ENCODE measurements around the gene XPO5.

XPO5 gene

DNA sequence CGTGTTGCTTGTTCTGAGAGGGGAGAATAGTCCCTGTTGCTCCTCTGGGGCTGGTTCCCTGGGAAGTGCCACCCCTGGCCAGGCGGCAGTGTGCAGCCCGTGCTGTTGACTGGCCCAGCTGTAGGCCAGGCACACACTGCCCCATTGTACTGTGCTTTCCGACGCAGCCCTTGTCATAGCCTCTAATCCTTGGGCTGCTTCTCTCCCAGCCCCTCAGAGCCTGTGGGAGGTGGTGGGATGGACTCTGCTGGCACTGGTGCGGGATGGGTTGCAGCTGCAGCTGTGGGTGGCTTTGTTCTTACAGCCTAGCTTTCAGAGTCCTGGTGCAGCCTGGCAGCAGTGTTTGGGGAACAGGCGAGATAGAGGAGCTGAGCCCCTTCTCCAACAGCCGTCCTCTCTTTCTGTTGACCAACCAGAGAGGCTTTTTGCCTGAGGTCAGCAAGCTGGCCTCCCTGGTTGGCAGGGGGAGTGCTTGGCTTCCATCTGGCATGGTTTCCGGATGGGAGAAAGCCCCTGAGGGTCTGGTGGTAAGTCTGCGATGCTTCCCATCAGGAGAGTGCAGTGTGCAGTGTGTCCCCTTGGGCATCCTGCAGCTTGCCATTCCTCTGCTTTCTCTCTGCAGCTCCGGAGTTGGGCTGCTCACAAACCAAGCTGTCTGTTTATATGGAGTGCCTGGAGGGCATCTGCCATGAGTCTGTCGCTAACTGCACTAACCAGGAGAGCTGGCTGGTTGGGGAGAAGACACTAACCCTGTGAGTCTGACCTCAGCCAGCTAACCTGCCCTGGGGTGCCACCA, 86.4 kb downstream of the XPO5 start:
- WGBS = 91% methylated on average over 12 of the region's 12 CpGs
- no peak overlapping the region for H2BK5ac ChIP-seq (ENCODE audit: low read depth, low read length, poor library complexity, severe bottlenecking)

GRCh38 chr6:43488667-43489276, 87.1 kb downstream of the XPO5 start:
- H2BK120ac ChIP-seq (ENCODE audit: low read depth, low read length) = no peak overlapping the region
- peak overlapping the region; percentile 6 for H3K9ac ChIP-seq (ENCODE audit: low read length)
- no peak overlapping the region for H3K14ac ChIP-seq (ENCODE audit: low read length in 2 of 2)
- peaks cover 6 to 17% of the 10 kb centered on the region in 2 experiments for H3K36me3 ChIP-seq (ENCODE audit: control insufficient read depth in 1 of 2, insufficient read depth in 2 of 2, low read depth in 1 of 2, low read length in 2 of 2)
- WGBS = 78% methylated on average over 4 of the region's 4 CpGs
- H2BK5ac ChIP-seq (ENCODE audit: low read depth, low read length, poor library complexity, severe bottlenecking) = no peak overlapping the region
- H3K4me3 ChIP-seq (ENCODE audit: insufficient read depth in 1 of 2, low read depth in 1 of 2, low read length in 2 of 2) = no peak overlapping the region
- H2AFZ ChIP-seq (ENCODE audit: low read depth, low read length) = no peak overlapping the region
- no peak overlapping the region for H2BK15ac ChIP-seq (ENCODE audit: low read depth, poor library complexity, severe bottlenecking)
- H3K4me1 ChIP-seq (ENCODE audit: control insufficient read depth, insufficient read depth, low read depth, low read length) = peaks cover 6% of the 10 kb centered on the region
- no peak overlapping the region for H3K18ac ChIP-seq (ENCODE audit: low read depth in 1 of 2, low read length in 2 of 2)
- H2AK5ac ChIP-seq (ENCODE audit: low read length, severe bottlenecking) = no peak overlapping the region
- no peak overlapping the region for H3K23ac ChIP-seq (ENCODE audit: low read length in 2 of 2)
- no peak overlapping the region for H3K4ac ChIP-seq (ENCODE audit: low read depth in 1 of 2, low read length in 2 of 2)
- H4K8ac ChIP-seq (ENCODE audit: low read length) = no peak overlapping the region
- peaks cover 24% of the 10 kb centered on the region for H3K79me1 ChIP-seq (replicated peaks; ENCODE audit: low read length, poor library complexity, severe bottlenecking)
- no peaks in the 10 kb centered on the region for H3K27me3 ChIP-seq (ENCODE audit: control insufficient read depth in 1 of 2, insufficient read depth in 1 of 2, low read length in 2 of 2)
- DNase-seq = no peak
- no peak overlapping the region for H2BK12ac ChIP-seq (ENCODE audit: low read length in 2 of 2)
- H3K9me3 ChIP-seq (ENCODE audit: control insufficient read depth, low read length) = no peaks in the 10 kb centered on the region
- H4K91ac ChIP-seq (ENCODE audit: low read length) = no peak overlapping the region
- no peak overlapping the region for H3K4me2 ChIP-seq (ENCODE audit: low read length, poor library complexity, severe bottlenecking)
- no peak overlapping the region for H3K27ac ChIP-seq (ENCODE audit: low read length, poor library complexity, severe bottlenecking)

More for the DNA sequence above, 86.4 kb downstream of the XPO5 start:
- Histone ChIP-seq H3K4me2 (ENCODE audit: low read length, poor library complexity, severe bottlenecking) (no peak overlapping the region), H3K18ac (ENCODE audit: low read depth in 1 of 2, low read length in 2 of 2) (no peak overlapping the region), H3K4me3 (ENCODE audit: insufficient read depth in 1 of 2, low read depth in 1 of 2, low read length in 2 of 2) (no peak overlapping the region), H3K9ac (ENCODE audit: low read length) (no peak overlapping the region), H2BK15ac (ENCODE audit: low read depth, poor library complexity, severe bottlenecking) (no peak overlapping the region), H3K27me3 (ENCODE audit: control insufficient read depth in 1 of 2, insufficient read depth in 1 of 2, low read length in 2 of 2) (no peaks in the 10 kb centered on the region), H3K14ac (ENCODE audit: low read length in 2 of 2) (no peak overlapping the region), H3K27ac (ENCODE audit: low read length, poor library complexity, severe bottlenecking) (no peak overlapping the region), H2BK120ac (ENCODE audit: low read depth, low read length) (no peak overlapping the region), H2AFZ (ENCODE audit: low read depth, low read length) (no peak overlapping the region), H2BK12ac (ENCODE audit: low read length in 2 of 2) (no peak overlapping the region), H3K4me1 (ENCODE audit: control insufficient read depth, insufficient read depth, low read depth, low read length) (peaks cover 9% of the 10 kb centered on the region), H3K9me3 (ENCODE audit: control insufficient read depth, low read length) (no peaks in the 10 kb centered on the region), H3K23ac (ENCODE audit: low read length in 2 of 2) (peak overlapping the region in 1 of 2 experiments; percentile 56), H4K8ac (ENCODE audit: low read length) (no peak overlapping the region), H3K79me1 (replicated peaks; ENCODE audit: low read length, poor library complexity, severe bottlenecking) (peaks cover 27% of the 10 kb centered on the region), H3K4ac (ENCODE audit: low read depth in 1 of 2, low read length in 2 of 2) (no peak overlapping the region), H4K91ac (ENCODE audit: low read length) (no peak overlapping the region), H2AK5ac (ENCODE audit: low read length, severe bottlenecking) (no peak overlapping the region), H3K36me3 (ENCODE audit: control insufficient read depth in 1 of 2, insufficient read depth in 2 of 2, low read depth in 1 of 2, low read length in 2 of 2) (peaks cover 6 to 17% of the 10 kb centered on the region in 2 experiments)
- no peak for DNase-seq

DNA sequence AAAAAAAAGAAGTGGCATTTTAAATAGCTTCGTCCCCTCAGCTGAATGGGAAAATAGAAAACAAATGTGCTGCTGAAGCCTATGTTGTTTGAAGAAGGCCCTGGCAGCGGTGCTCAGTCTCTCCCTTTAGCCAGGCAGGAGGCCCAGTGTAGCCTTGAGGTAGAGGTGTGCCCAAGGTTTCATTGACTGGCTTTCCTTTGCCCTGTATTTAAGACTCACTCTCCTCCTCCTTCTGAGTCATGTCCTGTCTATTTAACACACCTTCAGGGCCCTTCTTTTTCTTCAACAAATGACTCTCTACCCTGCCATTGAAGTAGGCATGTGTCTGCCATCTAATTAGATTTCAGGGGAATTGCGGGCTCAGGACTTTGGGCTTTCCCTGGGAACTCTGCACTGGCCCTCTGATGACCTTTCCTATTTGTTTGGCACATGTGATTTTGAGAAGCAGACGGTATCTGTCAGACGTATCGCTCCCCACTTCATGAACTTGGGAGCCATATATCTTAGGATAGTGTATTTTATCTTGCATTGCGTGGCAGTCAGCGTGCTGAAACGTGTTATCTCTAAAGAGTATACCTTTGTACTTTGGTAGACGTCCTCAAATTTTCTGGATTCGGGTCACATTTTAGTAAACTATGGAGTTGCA, 94.1 kb downstream of the XPO5 start:
- WGBS = 94% methylated on average over 11 of the region's 11 CpGs
- H3K27ac ChIP-seq (ENCODE audit: low read length, poor library complexity, severe bottlenecking) = no peak overlapping the region

DNA sequence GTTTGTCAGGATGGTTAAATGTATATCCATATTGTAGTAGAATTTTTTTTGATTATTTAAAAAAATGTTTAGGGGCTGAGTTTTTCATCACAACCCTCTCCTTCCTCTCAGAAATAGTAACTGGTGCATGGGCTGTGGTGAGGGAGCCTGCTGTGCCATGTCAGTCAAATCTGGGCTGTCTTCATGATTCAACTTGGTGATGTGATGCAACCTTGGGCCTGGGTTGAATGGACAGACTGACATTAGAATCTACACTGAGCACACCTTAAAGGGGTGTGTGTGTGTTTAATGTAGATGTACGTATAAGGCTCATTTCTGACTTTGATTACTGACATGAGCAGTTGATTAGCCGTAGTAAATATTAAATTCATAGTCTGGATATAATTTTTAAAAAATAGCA, 94.8 kb downstream of the XPO5 start:
- Histone ChIP-seq H3K36me3 (ENCODE audit: control insufficient read depth in 1 of 2, insufficient read depth in 2 of 2, low read depth in 1 of 2, low read length in 2 of 2) (peaks cover 0 to 9% of the 10 kb centered on the region in 2 experiments), H4K91ac (ENCODE audit: low read length) (no peak overlapping the region), H3K9me3 (ENCODE audit: control insufficient read depth, low read length) (no peaks in the 10 kb centered on the region), H3K4ac (ENCODE audit: low read depth in 1 of 2, low read length in 2 of 2) (no peak overlapping the region), H3K9ac (ENCODE audit: low read length) (no peak overlapping the region), H2BK120ac (ENCODE audit: low read depth, low read length) (no peak overlapping the region), H3K79me1 (replicated peaks; ENCODE audit: low read length, poor library complexity, severe bottlenecking) (peaks cover 42% of the 10 kb centered on the region), H3K23ac (ENCODE audit: low read length in 2 of 2) (no peak overlapping the region), H3K4me3 (ENCODE audit: insufficient read depth in 1 of 2, low read depth in 1 of 2, low read length in 2 of 2) (no peak overlapping the region), H3K18ac (ENCODE audit: low read depth in 1 of 2, low read length in 2 of 2) (no peak overlapping the region), H4K8ac (ENCODE audit: low read length) (no peak overlapping the region), H2BK5ac (ENCODE audit: low read depth, low read length, poor library complexity, severe bottlenecking) (no peak overlapping the region), H2AFZ (ENCODE audit: low read depth, low read length) (no peak overlapping the region), H2BK12ac (ENCODE audit: low read length in 2 of 2) (no peak overlapping the region), H3K27me3 (ENCODE audit: control insufficient read depth in 1 of 2, insufficient read depth in 1 of 2, low read length in 2 of 2) (no peaks in the 10 kb centered on the region), H2BK15ac (ENCODE audit: low read depth, poor library complexity, severe bottlenecking) (no peak overlapping the region), H3K4me2 (ENCODE audit: low read length, poor library complexity, severe bottlenecking) (no peak overlapping the region), H3K14ac (ENCODE audit: low read length in 2 of 2) (no peak overlapping the region), H3K27ac (ENCODE audit: low read length, poor library complexity, severe bottlenecking) (no peak overlapping the region), H2AK5ac (ENCODE audit: low read length, severe bottlenecking) (no peak overlapping the region), H3K4me1 (ENCODE audit: control insufficient read depth, insufficient read depth, low read depth, low read length) (peaks cover 6% of the 10 kb centered on the region)
- no CpG with 5 or more reads among the region's 2 CpGs for WGBS
- DNase-seq = no peak

More for the DNA sequence above, 94.1 kb downstream of the XPO5 start:
- H3K36me3 ChIP-seq (ENCODE audit: control insufficient read depth in 1 of 2, insufficient read depth in 2 of 2, low read depth in 1 of 2, low read length in 2 of 2) = peaks cover 0 to 9% of the 10 kb centered on the region in 2 experiments
- H3K27me3 ChIP-seq (ENCODE audit: control insufficient read depth in 1 of 2, insufficient read depth in 1 of 2, low read length in 2 of 2) = no peaks in the 10 kb centered on the region
- H3K23ac ChIP-seq (ENCODE audit: low read length in 2 of 2) = no peak overlapping the region
- H4K91ac ChIP-seq (ENCODE audit: low read length) = no peak overlapping the region
- no peak overlapping the region for H2AK5ac ChIP-seq (ENCODE audit: low read length, severe bottlenecking)
- no peak overlapping the region for H2BK12ac ChIP-seq (ENCODE audit: low read length in 2 of 2)
- no peak overlapping the region for H3K18ac ChIP-seq (ENCODE audit: low read depth in 1 of 2, low read length in 2 of 2)
- no peak overlapping the region for H4K8ac ChIP-seq (ENCODE audit: low read length)
- peaks cover 45% of the 10 kb centered on the region for H3K79me1 ChIP-seq (replicated peaks; ENCODE audit: low read length, poor library complexity, severe bottlenecking)
- H3K9me3 ChIP-seq (ENCODE audit: control insufficient read depth, low read length) = no peaks in the 10 kb centered on the region
- no peak overlapping the region for H3K4me3 ChIP-seq (ENCODE audit: insufficient read depth in 1 of 2, low read depth in 1 of 2, low read length in 2 of 2)
- no peak overlapping the region for H2BK5ac ChIP-seq (ENCODE audit: low read depth, low read length, poor library complexity, severe bottlenecking)
- H3K9ac ChIP-seq (ENCODE audit: low read length) = no peak overlapping the region
- no peak for DNase-seq
- H2BK120ac ChIP-seq (ENCODE audit: low read depth, low read length) = no peak overlapping the region
- peaks cover 6% of the 10 kb centered on the region for H3K4me1 ChIP-seq (ENCODE audit: control insufficient read depth, insufficient read depth, low read depth, low read length)
- no peak overlapping the region for H2AFZ ChIP-seq (ENCODE audit: low read depth, low read length)
- H3K4me2 ChIP-seq (ENCODE audit: low read length, poor library complexity, severe bottlenecking) = no peak overlapping the region
- H3K4ac ChIP-seq (ENCODE audit: low read depth in 1 of 2, low read length in 2 of 2) = no peak overlapping the region
- no peak overlapping the region for H3K14ac ChIP-seq (ENCODE audit: low read length in 2 of 2)
- H2BK15ac ChIP-seq (ENCODE audit: low read depth, poor library complexity, severe bottlenecking) = no peak overlapping the region

Data from mesenchymal stem cell (in vitro differentiated cells and primary cell).